ENCODE measurements around the gene SLC22A17. TPM values are rescaled to one million over a fixed set of nuclear protein-coding genes. Genes with fewer than 3 reads are reported as not detected.
A peak's percentile ranks its signal among the peaks of the same experiment; 100 is the strongest.

SLC22A17 gene
- total RNA-seq, 1 experiment from 2014 or later = 2.2 TPM

GRCh38 chr14:23319746-23320583, 32.7 kb downstream of the SLC22A17 start:
- DNase-seq (ENCODE audit: extremely low read depth, low read depth) = no peak

GRCh38 chr14:23316300-23316699, 36.4 kb downstream of the SLC22A17 start:
- no peak for DNase-seq (ENCODE audit: extremely low read depth, low read depth)

GRCh38 chr14:23310546-23310945, 42.1 kb downstream of the SLC22A17 start:
- DNase-seq (ENCODE audit: extremely low read depth, low read depth) = no peak

GRCh38 chr14:23308721-23309445, 43.8 kb downstream of the SLC22A17 start:
- DNase-seq (ENCODE audit: extremely low read depth, low read depth) = no peak

GRCh38 chr14:23307687-23308644, 44.7 kb downstream of the SLC22A17 start:
- no peak for DNase-seq (ENCODE audit: extremely low read depth, low read depth)

GRCh38 chr14:23307146-23307530, 45.5 kb downstream of the SLC22A17 start:
- DNase-seq (ENCODE audit: extremely low read depth, low read depth) = no peak

GRCh38 chr14:23306412-23307145, 46.1 kb downstream of the SLC22A17 start, which contains the start of gene BCL2L2:
Gene BCL2L2 (plus strand): TSS chr14:23306833. CDS start chr14:23307768, 935 bp downstream.
- peak; percentile 88 for DNase-seq (ENCODE audit: extremely low read depth, low read depth)

GRCh38 chr14:23302290-23303225, 50.1 kb downstream of the SLC22A17 start, which contains the start of gene PPP1R3E:
Gene PPP1R3E (minus strand): TSS chr14:23302859. CDS start chr14:23302576, 283 bp downstream.
- no peak for DNase-seq (ENCODE audit: extremely low read depth, low read depth)

GRCh38 chr14:23301969-23302289, 50.8 kb downstream of the SLC22A17 start:
- no peak for DNase-seq (ENCODE audit: extremely low read depth, low read depth)

GRCh38 chr14:23301288-23301968, 51.3 kb downstream of the SLC22A17 start:
- peak; percentile 97 for DNase-seq (ENCODE audit: extremely low read depth, low read depth)

GRCh38 chr14:23300687-23301223, 51.9 kb downstream of the SLC22A17 start:
- no peak for DNase-seq (ENCODE audit: extremely low read depth, low read depth)

- DNase-seq (ENCODE audit: extremely low read depth, low read depth) = no peak
These were observed 52.6 kb downstream of the SLC22A17 start for GRCh38 chr14:23299986-23300686.

- no peak for DNase-seq (ENCODE audit: extremely low read depth, low read depth)
These were observed 53.3 kb downstream of the SLC22A17 start for GRCh38 chr14:23299211-23299957.

GRCh38 chr14:23297611-23298277, 54.9 kb downstream of the SLC22A17 start:
- no peak for DNase-seq (ENCODE audit: extremely low read depth, low read depth)

GRCh38 chr14:23297096-23297495, 55.6 kb downstream of the SLC22A17 start:
- no peak for DNase-seq (ENCODE audit: extremely low read depth, low read depth)

Data from NCI-H460 (cell line).